Stromal cell of bone marrow (primary cell): Measurements from ENCODE around the gene ANKRD13A.
"Not testable (repeated sequence)": the region's sequence is repeated elsewhere in the genome, so short reads cannot be mapped to it uniquely, and the experiment has no call there.

Experiments used
- DNase-seq: peaks from one replicate; pipeline ENCODE4 v3.0.0-alpha.2; 2012; ENCODE audit warnings: low read depth

Gene ANKRD13A

GRCh38 chr12:109983432-109984142, 15.6 kb upstream of the ANKRD13A start:
- no peak for DNase-seq

GRCh38 chr12:109986236-109986635, 13.0 kb upstream of the ANKRD13A start:
- DNase-seq: not testable (repeated sequence)

- DNase-seq: no peak
These were observed 11.6 kb upstream of the ANKRD13A start for GRCh38 chr12:109987615-109988014.

GRCh38 chr12:109988274-109988673, 11.0 kb upstream of the ANKRD13A start:
- DNase-seq: no peak

GRCh38 chr12:109988903-109989302, 10.3 kb upstream of the ANKRD13A start:
- DNase-seq: no peak

GRCh38 chr12:109989380-109989779, 9.8 kb upstream of the ANKRD13A start:
- no peak for DNase-seq

GRCh38 chr12:109991586-109991985, 7.6 kb upstream of the ANKRD13A start:
- no peak for DNase-seq

- DNase-seq: no peak
These were observed 6.1 kb upstream of the ANKRD13A start for GRCh38 chr12:109993091-109993490.

GRCh38 chr12:109994401-109995175, 4.6 kb upstream of the ANKRD13A start:
- DNase-seq: no peak

GRCh38 chr12:109995361-109995685, 3.9 kb upstream of the ANKRD13A start:
- DNase-seq: no peak

GRCh38 chr12:109995686-109996482, 3.3 kb upstream of the ANKRD13A start, which contains the start of gene GIT2:
TSS of gene GIT2 (minus strand) at chr12:109996368. CDS start at chr12:109996224, 144 bp downstream.
- peak; percentile 85 for DNase-seq

- no peak for DNase-seq
These were observed 2.8 kb upstream of the ANKRD13A start for GRCh38 chr12:109996483-109996853.

- DNase-seq: no peak
These were observed 1.8 kb upstream of the ANKRD13A start for GRCh38 chr12:109997393-109997792.

- no peak for DNase-seq
These were observed 858 bp upstream of the ANKRD13A start for GRCh38 chr12:109998241-109998903.

GRCh38 chr12:109999649-109999971, 380 bp downstream of the ANKRD13A start:
- DNase-seq: no peak

GRCh38 chr12:109999983-110000505, 814 bp downstream of the ANKRD13A start:
- DNase-seq: no peak

GRCh38 chr12:110001596-110001995, 2.4 kb downstream of the ANKRD13A start:
- DNase-seq: peak; percentile 51

- no peak for DNase-seq
These were observed 3.7 kb downstream of the ANKRD13A start for GRCh38 chr12:110002676-110003515.

GRCh38 chr12:110004598-110004997, 5.4 kb downstream of the ANKRD13A start:
- no peak for DNase-seq

- no peak for DNase-seq
These were observed 6.2 kb downstream of the ANKRD13A start for GRCh38 chr12:110005319-110005973.

- DNase-seq: no peak
These were observed 6.9 kb downstream of the ANKRD13A start for GRCh38 chr12:110006115-110006514.
